NCI-H774 (cell line): ENCODE measurements around the gene RTN4R.
A peak's percentile ranks its signal among the peaks of the same experiment; 100 is the strongest.

Experiments
- DNase-seq: peaks from one replicate; lab custom pipeline; 2025; lab: John Stamatoyannopoulos, UW

Gene RTN4R

GRCh38 chr22:20228939-20229272 lies 39.2 kb downstream of the RTN4R start:
- no peak for DNase-seq

GRCh38 chr22:20228055-20228938 lies 39.8 kb downstream of the RTN4R start:
- no peak for DNase-seq

GRCh38 chr22:20227363-20227762 lies 40.8 kb downstream of the RTN4R start:
- DNase-seq: no peak

- no peak for DNase-seq
These were observed 41.3 kb downstream of the RTN4R start for GRCh38 chr22:20226760-20227350.

DNA sequence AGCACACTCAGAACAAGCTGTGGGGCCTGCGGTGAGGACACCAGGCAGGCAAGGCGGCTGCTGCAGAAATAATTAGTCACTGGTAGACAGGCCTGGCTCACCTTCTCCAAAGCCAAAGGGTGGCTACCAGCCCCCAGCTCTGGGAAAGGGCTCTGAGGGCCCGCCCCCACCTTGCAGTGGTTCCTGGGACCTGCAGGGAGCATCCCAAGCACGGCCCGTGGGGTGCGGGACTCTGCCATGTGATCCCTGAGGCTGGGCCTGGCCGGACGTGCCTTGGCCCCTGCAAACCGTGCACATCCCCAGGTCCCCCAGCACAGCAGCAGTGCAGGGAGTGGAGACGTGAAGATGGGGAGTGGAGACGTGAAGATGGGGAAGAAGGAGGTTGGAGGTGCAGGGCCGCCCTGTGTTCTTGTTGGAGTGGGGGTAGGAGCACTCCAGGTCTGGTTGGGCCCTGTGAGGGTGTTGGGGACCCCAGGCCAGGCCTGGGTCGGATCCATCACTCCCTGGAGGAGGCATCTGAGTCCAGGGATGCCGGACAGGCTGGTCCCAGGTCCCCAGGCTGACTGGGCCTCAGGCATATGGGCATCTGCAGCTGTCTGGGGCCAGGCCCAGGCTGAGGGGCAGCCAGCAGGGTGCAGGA lies 41.9 kb downstream of the RTN4R start:
- DNase-seq: no peak

GRCh38 chr22:20225693-20225966 lies 42.5 kb downstream of the RTN4R start:
- no peak for DNase-seq

GRCh38 chr22:20224917-20225692 lies 43.0 kb downstream of the RTN4R start:
- DNase-seq: no peak

DNA sequence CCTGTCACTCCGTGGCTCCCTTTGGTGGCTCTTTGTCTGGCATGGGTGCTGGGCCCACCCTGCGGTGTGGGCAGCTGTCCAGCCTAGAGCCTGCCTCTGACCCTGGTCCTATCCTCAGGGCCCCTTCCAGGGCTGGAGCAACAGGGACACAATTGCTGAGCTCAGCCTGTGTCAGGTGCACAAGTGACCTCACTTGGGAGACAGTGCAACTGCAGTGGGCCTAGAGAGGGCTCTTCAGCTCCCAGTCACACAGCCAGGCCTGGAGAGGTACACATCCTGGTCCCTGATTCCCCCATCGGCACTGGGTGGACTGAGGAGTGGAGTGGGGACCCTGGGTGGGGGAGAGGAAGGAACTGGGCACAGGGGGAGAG lies 43.9 kb downstream of the RTN4R start:
- DNase-seq: no peak

DNA sequence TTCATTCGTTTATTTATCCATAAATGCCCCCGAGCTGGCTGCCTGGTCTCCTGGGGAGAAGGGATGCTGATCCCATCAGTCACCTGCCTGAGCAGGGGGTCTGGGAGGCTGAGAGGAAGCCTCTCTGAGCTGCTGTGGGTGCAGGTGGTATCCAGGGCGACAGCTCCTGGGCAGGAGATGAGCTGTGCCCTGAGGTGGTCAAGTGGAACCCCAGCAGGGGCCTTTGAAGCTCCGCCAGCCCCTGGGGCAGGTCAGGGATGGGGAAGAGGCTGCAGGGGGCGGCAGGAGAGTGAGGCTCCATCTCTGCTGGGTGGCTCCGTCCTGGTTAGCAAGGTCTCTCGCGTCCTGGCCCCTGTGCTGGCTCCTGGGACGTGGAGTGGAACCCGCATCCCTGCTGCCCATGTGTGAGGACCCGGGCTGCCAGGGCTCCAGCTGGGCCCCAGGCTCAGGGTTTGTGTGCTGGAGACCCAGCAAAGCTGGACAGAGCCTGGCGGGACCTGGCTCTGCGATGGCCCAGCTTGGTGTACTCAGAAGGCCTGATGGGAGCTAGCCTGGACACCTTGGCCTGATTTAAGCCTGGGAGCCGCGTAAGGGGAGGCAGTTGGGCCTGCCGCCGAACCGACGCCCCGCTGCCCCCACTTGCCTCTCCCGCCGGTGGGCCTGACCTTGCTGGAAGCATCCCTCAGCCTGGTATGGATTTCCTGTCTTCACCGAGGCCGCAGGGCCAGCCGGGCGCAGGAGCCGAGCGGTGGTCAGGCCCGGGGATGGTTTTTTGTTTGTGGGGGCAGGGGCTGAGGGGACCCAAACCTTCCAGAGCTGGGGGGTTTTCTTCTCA lies 44.5 kb downstream of the RTN4R start:
- DNase-seq: no peak

DNA sequence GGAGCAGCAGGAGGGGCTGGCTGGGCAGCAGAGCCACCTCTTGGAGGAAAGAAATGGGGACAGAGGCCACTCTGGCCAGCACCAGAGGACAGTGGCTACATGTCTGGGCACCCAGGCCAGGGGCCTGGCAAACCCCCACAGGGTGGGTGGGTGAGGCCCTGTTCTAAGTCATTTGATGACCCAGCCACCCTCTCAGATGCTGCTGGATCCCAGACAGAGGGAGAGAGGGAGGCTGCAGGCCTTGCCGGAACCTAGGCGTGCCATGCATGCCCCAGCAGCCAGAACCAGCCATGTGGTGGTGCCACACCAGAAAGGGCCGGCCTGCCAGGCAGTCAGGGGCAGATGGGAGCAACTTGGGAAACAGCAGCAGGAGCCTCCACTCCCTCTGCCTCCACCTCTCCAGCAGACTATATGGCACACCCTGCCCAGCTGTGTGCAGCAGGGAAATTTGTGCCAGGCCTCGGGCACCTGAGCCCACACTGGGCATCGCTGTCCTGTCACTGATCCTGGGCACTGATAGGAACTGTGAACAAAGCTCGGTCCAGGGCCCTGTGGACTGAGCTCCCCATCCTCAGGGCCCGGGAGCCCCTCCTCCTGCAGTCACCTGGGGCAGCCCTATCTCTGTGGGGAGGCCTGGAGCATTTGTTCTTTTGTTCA lies 45.2 kb downstream of the RTN4R start:
- no peak for DNase-seq

- DNase-seq: no peak
These were observed 46.4 kb downstream of the RTN4R start for GRCh38 chr22:20221421-20222340.

DNA sequence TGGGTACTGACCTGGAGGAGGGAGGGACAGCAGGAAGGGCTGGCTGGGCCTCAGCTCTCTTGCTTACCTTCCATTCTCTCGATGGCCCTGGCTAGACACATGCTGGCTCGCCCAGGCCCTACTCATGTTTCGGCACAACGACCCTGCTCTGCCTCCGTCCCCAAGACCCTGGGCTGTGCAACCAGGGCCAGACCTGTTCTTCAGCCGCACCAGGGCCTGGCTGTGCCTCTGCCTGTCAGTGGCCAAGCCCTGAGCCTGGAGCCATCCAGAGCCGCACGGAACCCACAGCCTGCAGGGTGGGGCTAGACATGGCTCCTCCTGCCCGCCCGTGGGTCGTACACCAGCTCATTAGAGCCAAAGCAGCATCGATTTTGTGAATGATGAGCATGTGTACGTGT lies 47.5 kb downstream of the RTN4R start:
- DNase-seq: no peak

DNA sequence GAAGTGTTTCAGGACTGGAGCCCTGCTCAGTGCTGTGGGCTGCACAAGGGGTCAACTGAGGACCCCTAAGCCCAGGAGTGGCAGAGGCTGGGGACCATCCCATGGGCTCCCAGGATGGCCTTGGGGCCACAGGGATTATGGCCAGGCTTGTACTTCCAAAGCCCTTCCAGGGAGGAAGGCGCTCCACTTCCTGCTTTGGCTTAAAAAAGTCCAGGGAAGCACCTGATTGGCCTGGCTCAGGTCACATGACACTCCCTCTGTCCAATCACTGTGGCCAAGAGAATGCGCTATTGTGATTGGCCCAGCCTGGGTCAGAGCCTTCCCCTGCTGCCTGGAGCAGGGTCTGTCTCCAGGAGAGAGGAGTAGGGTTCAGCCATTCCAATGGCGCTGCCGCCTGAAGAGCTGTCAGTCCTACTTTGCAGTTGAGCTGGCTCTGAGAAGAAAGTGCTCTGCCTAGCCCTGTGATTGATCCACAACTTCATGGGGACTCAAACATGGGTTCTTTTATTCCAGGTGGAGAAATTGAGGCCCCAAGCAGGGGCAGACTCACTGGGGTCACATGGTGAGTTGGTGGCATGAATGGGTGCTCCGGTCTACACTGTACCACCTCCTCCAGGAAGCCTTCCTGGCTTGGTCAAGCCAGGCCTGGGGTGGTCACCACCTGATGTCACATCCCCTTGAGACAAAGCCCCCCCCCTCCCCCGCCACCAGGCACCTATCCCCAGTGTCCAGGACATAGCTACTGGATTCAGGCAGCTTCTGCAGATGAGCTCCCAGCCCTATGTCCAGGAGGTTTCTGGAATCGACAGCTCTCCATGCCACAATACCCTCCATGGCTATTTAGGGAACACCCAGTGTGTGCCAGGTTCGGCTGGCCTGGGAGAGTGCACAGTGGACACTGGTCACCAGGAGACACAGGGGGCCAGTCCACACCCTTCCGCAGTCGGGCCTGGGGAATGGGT lies 48.2 kb downstream of the RTN4R start:
- DNase-seq: peak; percentile 1

GRCh38 chr22:20218987-20219386 lies 49.1 kb downstream of the RTN4R start:
- DNase-seq: no peak

- no peak for DNase-seq
These were observed 49.7 kb downstream of the RTN4R start for GRCh38 chr22:20218326-20218872.

DNA sequence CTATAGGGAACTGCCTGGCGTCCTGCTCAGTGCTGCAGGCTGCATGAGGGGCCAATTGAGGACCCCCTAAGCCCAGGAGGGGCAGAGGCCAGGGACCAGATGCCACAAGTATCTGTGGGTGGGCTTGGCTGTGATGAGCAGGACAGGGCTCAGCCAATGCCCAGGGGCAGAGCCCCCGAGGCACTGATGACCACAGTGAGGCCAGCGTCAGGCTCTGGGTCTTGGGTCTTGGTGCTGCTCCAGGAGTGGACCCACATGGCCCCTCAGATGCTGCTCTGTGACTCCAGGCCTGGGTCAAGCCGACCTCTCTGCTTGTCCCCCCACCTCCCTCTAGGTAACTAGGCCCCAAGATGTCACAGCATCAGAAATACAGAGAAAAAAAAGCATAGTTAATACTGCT lies 50.6 kb downstream of the RTN4R start:
- no peak for DNase-seq

GRCh38 chr22:20216863-20217499 lies 51.1 kb downstream of the RTN4R start:
- DNase-seq: peak; percentile 1

GRCh38 chr22:20215742-20216141 lies 52.4 kb downstream of the RTN4R start:
- no peak for DNase-seq
